Dendritic cell treated with granulocyte-macrophage colony-stimulating factor and Interleukin-4, amounts not matched to agents 40 ng/mL and 50 ng/mL, for 4 days (primary cell): ENCODE measurements around the gene PIM3.
"Not testable (repeated sequence)": the region's sequence is repeated elsewhere in the genome, so short reads cannot be mapped to it uniquely, and the experiment has no call there.

ENCODE experiments used
- H3K27ac Mint-ChIP-seq: one replicate; pipeline ENCODE4 v1.8.0; 2022; ENCODE audit warnings: mild to moderate bottlenecking, mixed read lengths
- H3K27me3 Mint-ChIP-seq: one replicate; pipeline ENCODE4 v1.8.0; 2022; ENCODE audit warnings: mild to moderate bottlenecking, mixed read lengths
- H3K36me3 Mint-ChIP-seq: one replicate; pipeline ENCODE4 v1.8.0; 2022; ENCODE audit warnings: low read depth, mixed read lengths
- H3K4me1 Mint-ChIP-seq: one replicate; pipeline ENCODE4 v1.8.0; 2022; ENCODE audit warnings: low read depth, mixed read lengths
- H3K4me3 Mint-ChIP-seq: one replicate; pipeline ENCODE4 v1.8.0; 2022; ENCODE audit warnings: mild to moderate bottlenecking, moderate library complexity, mixed read lengths
- H3K9me3 Mint-ChIP-seq: one replicate; pipeline ENCODE4 v1.8.0; 2022; ENCODE audit warnings: mixed read lengths
- intact Hi-C: fragments of 100-400 bp; cut with micrococcal nuclease; formaldehyde crosslinking; loops from one replicate; pipeline ENCODE4 v1.15.0; 2022

The PIM3 gene

DNA sequence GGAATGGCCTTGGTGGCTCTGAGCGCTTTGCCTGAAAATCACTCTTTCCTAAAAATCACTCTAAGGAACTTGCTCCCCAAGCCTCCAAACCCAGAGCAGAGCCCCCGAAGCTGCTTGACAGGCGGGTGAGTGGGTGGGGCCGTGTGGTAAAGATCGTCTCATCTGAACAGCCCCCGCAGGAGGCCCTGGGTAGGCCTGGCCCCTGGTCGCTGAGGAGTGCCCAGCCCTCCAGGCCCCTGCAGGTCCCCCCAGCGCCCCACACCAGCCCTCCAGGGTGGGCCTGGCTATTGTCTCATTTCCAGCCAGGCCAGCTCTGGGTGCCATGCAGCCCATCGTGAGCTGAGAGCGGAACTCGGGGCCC lies 17.2 kb upstream of the PIM3 start:
- Mint-ChIP-seq H3K4me1 (peaks cover 51% of the 10 kb centered on the region), H3K9me3 (no peaks in the 10 kb centered on the region), H3K27me3 (peaks cover 7% of the 10 kb centered on the region), H3K27ac (no peak overlapping the region), H3K36me3 (no peaks in the 10 kb centered on the region), H3K4me3 (no peak overlapping the region)
- intact Hi-C loops, result no loop called here

DNA sequence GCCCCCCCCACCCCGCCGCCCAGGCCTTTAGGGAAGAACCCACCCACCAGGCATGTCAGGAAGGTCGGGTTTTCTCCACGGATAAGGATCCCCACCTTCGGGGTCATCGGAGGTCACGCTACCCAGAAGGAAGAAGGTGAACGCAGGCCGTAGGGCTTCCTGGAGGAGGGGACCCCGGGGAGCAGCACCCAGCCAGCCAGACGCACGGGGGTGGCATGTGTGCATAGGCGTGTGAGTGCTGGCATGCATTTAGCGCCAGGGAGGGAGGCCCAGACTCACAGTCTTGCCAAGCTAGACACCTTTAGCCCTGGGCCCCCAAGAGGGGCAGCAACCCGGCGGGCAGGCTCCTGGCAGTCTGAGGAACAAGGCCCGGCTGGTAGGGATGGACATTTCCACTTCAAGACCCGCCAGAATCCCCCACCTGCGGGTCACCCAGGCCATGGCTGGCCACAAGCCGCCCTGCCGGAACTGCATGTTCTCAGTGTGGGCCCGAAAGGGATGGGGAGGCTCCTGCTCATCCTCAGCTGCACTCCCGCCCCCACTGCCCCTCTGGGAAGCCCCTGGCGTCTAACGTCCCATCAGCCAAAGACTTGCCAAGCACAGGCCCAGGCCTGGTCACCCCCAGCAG lies 16.7 kb upstream of the PIM3 start:
- Mint-ChIP-seq H3K27me3 (peaks cover 4% of the 10 kb centered on the region), H3K27ac (peak overlapping the region; percentile 16), H3K36me3 (no peaks in the 10 kb centered on the region), H3K9me3 (no peaks in the 10 kb centered on the region), H3K4me3 (no peak overlapping the region), H3K4me1 (peaks cover 48% of the 10 kb centered on the region)
- intact Hi-C loops, result no loop called here

GRCh38 chr22:49944399-49944891 lies 16.1 kb upstream of the PIM3 start:
- Mint-ChIP-seq H3K27me3 (peaks cover 4% of the 10 kb centered on the region), H3K36me3 (no peaks in the 10 kb centered on the region), H3K9me3 (no peaks in the 10 kb centered on the region), H3K4me1 (peaks cover 47% of the 10 kb centered on the region), H3K27ac (peak overlapping the region; percentile 16), H3K4me3 (no peak overlapping the region)
- intact Hi-C loops, result no loop called here

GRCh38 chr22:49945042-49945794 lies 15.4 kb upstream of the PIM3 start:
- H3K27me3 Mint-ChIP-seq, H3K9me3 Mint-ChIP-seq, H3K36me3 Mint-ChIP-seq, intact Hi-C loops, H3K4me3 Mint-ChIP-seq: not testable (repeated sequence)
- Mint-ChIP-seq H3K27ac (peak overlapping the region; percentile 61), H3K4me1 (peaks cover 46% of the 10 kb centered on the region)

DNA sequence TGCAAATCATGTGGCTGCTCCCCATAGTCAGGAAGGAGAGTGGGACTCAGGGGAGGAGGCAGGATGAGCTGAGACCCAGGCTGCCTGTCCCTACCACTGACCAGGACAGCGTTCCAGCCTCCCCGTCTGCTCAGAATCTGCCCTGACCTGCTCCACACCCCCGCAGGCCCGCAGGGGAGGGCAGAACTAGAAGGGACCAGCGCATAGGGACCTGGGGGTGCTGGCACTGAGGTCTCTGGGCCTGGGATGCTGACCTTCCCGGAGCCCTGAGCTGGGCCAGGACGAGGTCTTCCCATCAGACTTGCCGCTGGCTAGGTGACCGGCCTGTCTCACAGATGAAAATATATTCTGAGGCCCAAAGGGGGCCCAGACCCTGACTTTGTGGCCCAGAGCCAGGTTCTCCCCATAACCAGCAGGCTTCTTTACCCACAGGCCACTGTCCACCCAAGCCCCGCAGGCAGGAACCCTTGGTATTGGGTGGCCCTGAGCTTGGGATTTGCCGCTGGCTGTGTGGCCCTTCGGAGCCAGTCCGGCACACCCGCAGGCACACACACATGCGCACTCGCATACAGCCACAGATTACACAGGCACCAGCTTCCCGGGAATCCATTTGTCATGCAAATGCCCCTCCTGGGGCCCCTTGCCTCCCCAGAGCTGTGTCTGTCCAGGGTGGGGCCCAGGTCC lies 13.8 kb upstream of the PIM3 start:
- Mint-ChIP-seq H3K27me3 (peaks cover 1% of the 10 kb centered on the region), H3K9me3 (no peaks in the 10 kb centered on the region), H3K4me1 (peaks cover 48% of the 10 kb centered on the region), H3K4me3 (no peak overlapping the region), H3K36me3 (no peaks in the 10 kb centered on the region), H3K27ac (peak overlapping the region; percentile 6)
- intact Hi-C loops, result no loop called here

DNA sequence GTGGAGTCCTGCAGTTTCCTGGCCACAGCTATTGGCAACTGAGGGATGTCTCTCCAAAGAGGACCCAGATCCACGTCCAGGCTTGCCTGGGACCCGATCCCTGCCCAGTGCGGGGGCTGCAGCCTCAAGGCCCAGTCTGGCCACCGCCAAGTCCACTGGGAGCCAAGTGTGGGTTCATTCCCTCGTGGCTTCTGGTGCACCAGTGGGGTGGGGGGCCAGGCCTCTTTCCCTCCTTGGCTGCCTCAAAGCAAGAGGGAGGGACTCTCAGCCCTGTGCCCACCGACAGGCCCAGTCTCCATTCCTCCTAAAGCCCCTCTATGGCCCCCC lies 13.3 kb upstream of the PIM3 start:
- Mint-ChIP-seq H3K27me3 (peaks cover 1% of the 10 kb centered on the region), H3K4me3 (no peak overlapping the region), H3K36me3 (no peaks in the 10 kb centered on the region), H3K4me1 (peaks cover 53% of the 10 kb centered on the region), H3K27ac (peak overlapping the region; percentile 74), H3K9me3 (no peaks in the 10 kb centered on the region)
- intact Hi-C loops, result no loop called here

DNA sequence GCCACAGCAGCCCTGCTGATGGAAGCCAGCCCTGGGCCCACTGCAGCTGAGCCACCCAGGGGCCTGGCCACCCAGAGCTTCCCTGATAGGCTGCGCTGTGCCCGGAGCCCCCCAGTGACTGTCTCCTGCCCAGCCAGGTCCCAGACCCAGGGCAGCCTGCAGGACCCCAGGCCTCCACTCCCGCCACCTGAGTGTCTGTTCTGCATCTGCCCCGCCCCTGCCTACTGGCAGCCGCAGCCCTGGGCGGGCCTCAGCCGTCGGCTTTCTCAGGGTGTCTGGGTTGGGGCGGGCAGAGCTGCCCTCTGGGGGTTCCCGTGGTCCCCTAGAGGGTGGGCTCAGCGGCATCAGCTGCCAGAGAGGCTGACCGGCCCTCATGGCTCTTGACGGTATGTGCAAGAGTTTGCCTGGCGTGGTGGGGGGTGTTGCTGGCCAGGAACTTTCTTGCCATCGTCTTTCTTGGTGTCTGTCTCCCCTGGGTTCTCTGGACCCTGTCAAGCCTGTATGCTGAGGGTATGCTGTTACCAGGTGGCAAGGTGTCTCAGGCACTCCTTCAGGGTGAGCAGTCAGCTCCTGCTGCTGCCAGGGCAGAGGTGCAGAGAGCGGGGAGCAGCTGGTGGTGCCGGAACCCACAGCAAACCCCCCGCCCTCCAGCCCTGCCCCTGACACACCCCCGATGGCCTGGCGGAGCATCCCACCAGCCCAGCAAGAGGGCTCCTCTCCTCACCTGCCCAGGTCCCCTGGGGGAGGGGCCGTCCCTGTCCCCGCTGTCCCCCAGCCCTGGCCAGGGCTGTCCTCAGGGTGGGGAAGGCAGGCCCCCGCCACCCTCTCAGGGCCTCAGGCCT lies 12.2 kb upstream of the PIM3 start:
- no peaks in the 10 kb centered on the region for H3K36me3 Mint-ChIP-seq
- peaks cover 1% of the 10 kb centered on the region for H3K27me3 Mint-ChIP-seq
- intact Hi-C loops, result no loop called here
- H3K4me1 Mint-ChIP-seq, result peaks cover 64% of the 10 kb centered on the region
- H3K27ac Mint-ChIP-seq, result peak overlapping the region; percentile 74
- no peaks in the 10 kb centered on the region for H3K9me3 Mint-ChIP-seq
- H3K4me3 Mint-ChIP-seq, result no peak overlapping the region

GRCh38 chr22:49948958-49949913 lies 11.3 kb upstream of the PIM3 start:
- intact Hi-C loops, result no loop called here
- H3K4me1 Mint-ChIP-seq, result peaks cover 73% of the 10 kb centered on the region
- peak overlapping the region; percentile 74 for H3K27ac Mint-ChIP-seq

DNA sequence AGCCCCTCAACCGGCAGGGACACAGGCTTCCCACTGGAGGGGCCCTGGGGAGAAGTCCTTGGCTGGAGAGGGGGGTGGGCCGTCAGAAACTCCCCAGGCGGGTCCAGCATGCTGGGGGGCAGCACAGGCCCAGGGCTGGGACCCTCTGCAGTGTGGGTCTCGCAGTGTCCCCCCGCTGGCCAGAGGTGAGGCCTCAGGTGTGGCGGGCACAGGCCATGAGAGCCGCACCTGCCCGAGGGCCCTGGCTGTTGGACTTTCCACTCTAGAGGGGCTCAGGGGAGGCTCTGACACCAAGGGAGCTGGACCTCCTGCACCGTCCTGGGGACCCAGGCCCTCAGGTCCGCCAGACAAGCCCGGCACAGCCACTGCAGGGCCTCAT lies 10.7 kb upstream of the PIM3 start:
- Mint-ChIP-seq H3K9me3 (no peaks in the 10 kb centered on the region), H3K27me3 (peaks cover 1% of the 10 kb centered on the region), H3K4me3 (no peak overlapping the region), H3K4me1 (peaks cover 79% of the 10 kb centered on the region), H3K36me3 (no peaks in the 10 kb centered on the region), H3K27ac (peak overlapping the region; percentile 74)
- intact Hi-C loops, result no loop called here

More at GRCh38 chr22:49948958-49949913, 11.3 kb upstream of the PIM3 start:
- peaks cover 1% of the 10 kb centered on the region for H3K27me3 Mint-ChIP-seq
- no peaks in the 10 kb centered on the region for H3K36me3 Mint-ChIP-seq
- H3K4me3 Mint-ChIP-seq, result no peak overlapping the region
- H3K9me3 Mint-ChIP-seq, result no peaks in the 10 kb centered on the region

GRCh38 chr22:49950396-49950994 lies 10.1 kb upstream of the PIM3 start:
- Mint-ChIP-seq H3K27me3 (peaks cover 1% of the 10 kb centered on the region), H3K27ac (peak overlapping the region; percentile 86), H3K9me3 (no peaks in the 10 kb centered on the region), H3K4me3 (no peak overlapping the region), H3K4me1 (peaks cover 80% of the 10 kb centered on the region), H3K36me3 (no peaks in the 10 kb centered on the region)
- intact Hi-C loops, result no loop called here

- H3K4me1 Mint-ChIP-seq, result peaks cover 80% of the 10 kb centered on the region
- H3K9me3 Mint-ChIP-seq, result no peaks in the 10 kb centered on the region
- peak overlapping the region; percentile 30 for H3K4me3 Mint-ChIP-seq
- no peaks in the 10 kb centered on the region for H3K36me3 Mint-ChIP-seq
- intact Hi-C loops, result no loop called here
- peaks cover 1% of the 10 kb centered on the region for H3K27me3 Mint-ChIP-seq
- H3K27ac Mint-ChIP-seq, result peak overlapping the region; percentile 86
These were observed 9.4 kb upstream of the PIM3 start for GRCh38 chr22:49951000-49951677.

DNA sequence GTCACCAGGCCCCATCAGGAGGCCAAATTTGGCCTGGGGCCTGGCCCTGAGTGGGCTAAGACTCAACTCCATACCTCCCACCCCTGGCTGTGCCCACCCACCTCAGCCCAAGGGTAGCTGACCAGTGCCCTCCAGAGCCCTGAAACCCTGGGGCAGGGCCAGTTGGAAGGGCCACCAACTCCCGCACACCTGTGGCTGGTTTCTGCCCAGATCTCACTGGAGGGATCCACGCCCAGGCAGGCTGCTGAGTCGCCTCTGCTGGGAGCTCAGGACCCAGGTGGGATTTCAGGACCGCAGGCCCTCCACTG lies 8.9 kb upstream of the PIM3 start:
- Mint-ChIP-seq H3K4me3 (no peak overlapping the region), H3K9me3 (no peaks in the 10 kb centered on the region), H3K4me1 (peaks cover 80% of the 10 kb centered on the region), H3K27ac (peak overlapping the region; percentile 86), H3K27me3 (peaks cover 1% of the 10 kb centered on the region), H3K36me3 (no peaks in the 10 kb centered on the region)
- intact Hi-C loops, result no loop called here
